Measurements from ENCODE around the gene TMEM132C. TPM values are rescaled to one million over a fixed set of nuclear protein-coding genes. Genes with fewer than 3 reads are reported as not detected.

TMEM132C gene
- total and polyA plus RNA-seq, 2 donors (not counting 1 experiment from before 2014, with no cell fraction given): not detected

- ATAC-seq (ENCODE audit: low read depth): no peak
These were observed 459.9 kb downstream of the TMEM132C start for GRCh38 chr12:128726886-128727285.

GRCh38 chr12:128727461-128727860 is 460.5 kb downstream of the TMEM132C start:
- no peaks in the 10 kb centered on the region for H3K79me2 ChIP-seq (ENCODE audit: control insufficient read depth, insufficient read depth, low read length)
- no peak overlapping the region for H2AFZ ChIP-seq (ENCODE audit: insufficient read depth, low read depth, low read length, poor library complexity, severe bottlenecking)
- DNase-seq: no peak
- 44% methylated on average over 6 of the region's 8 CpGs for WGBS (ENCODE audit: insufficient coverage)
- ATAC-seq (ENCODE audit: low read depth): no peak
- no peak overlapping the region for H3K27ac ChIP-seq (ENCODE audit: low read length in 2 of 2)
- peaks cover 0 to 6% (median 0%) of the 10 kb centered on the region in 4 experiments for H3K27me3 ChIP-seq (replicated peaks in 1 of 4; ENCODE audit: control extremely low read depth in 1 of 4, control insufficient read depth in 3 of 4, insufficient read depth in 4 of 4, low read length in 3 of 4)
- peaks cover 30% of the 10 kb centered on the region for H3K27me3 Mint-ChIP-seq
- H3K9me3 Mint-ChIP-seq (ENCODE audit: insufficient read depth): no peaks in the 10 kb centered on the region
- H3K9me3 ChIP-seq (ENCODE audit: control extremely low read depth in 1 of 3, control insufficient read depth in 2 of 3, insufficient read depth in 1 of 3, low read length in 2 of 3): peaks cover 0 to 9% (median 0%) of the 10 kb centered on the region in 3 donors
- no peaks in the 10 kb centered on the region for H3K36me3 ChIP-seq (replicated peaks in 1 of 2; ENCODE audit: control extremely low read depth in 1 of 2, control insufficient read depth in 1 of 2, extremely low read depth in 1 of 2, insufficient read depth in 2 of 2, low read length in 1 of 2)
- intact Hi-C loops (cut with micrococcal nuclease): no loop called here
- TF ChIP-seq CTCF (IDR thresholded peaks at IDR 0.05) (no peak), EZH2 (IDR thresholded peaks at IDR 0.05; ENCODE audit: borderline replicate concordance, insufficient read depth, low read depth, low read length, poor library complexity, severe bottlenecking) (no peak)
- no peak overlapping the region for H3K9ac ChIP-seq (ENCODE audit: low read length)
- H3K27ac Mint-ChIP-seq: no peak overlapping the region
- H3K4me1 ChIP-seq (ENCODE audit: control insufficient read depth in 2 of 2, insufficient read depth in 2 of 2, low read length in 2 of 2): peaks cover 0 to 4% of the 10 kb centered on the region in 2 donors
- H3K4me3 Mint-ChIP-seq: no peak overlapping the region
- no peak overlapping the region for H3K4me2 ChIP-seq (replicated peaks; ENCODE audit: low read depth, low read length, poor library complexity, severe bottlenecking)
- POLR2A ChIA-PET: no interaction called here
- no peaks in the 10 kb centered on the region for H4K20me1 ChIP-seq (ENCODE audit: control insufficient read depth, insufficient read depth, low read length, poor library complexity, severe bottlenecking)
- H3K4me1 Mint-ChIP-seq: peaks cover 1% of the 10 kb centered on the region
- CTCF ChIA-PET: no interaction called here
- no peak overlapping the region for H3K4me3 ChIP-seq (ENCODE audit: control extremely low read depth in 1 of 5, extremely low read depth in 1 of 5, insufficient read depth in 1 of 5, low read depth in 2 of 5, low read length in 4 of 5)

More at GRCh38 chr12:128726886-128727285, 459.9 kb downstream of the TMEM132C start:
- H2AFZ ChIP-seq (ENCODE audit: insufficient read depth, low read depth, low read length, poor library complexity, severe bottlenecking): no peak overlapping the region
- H3K4me2 ChIP-seq (replicated peaks; ENCODE audit: low read depth, low read length, poor library complexity, severe bottlenecking): no peak overlapping the region
- peaks cover 30% of the 10 kb centered on the region for H3K27me3 Mint-ChIP-seq
- TF ChIP-seq CTCF (IDR thresholded peaks at IDR 0.05) (no peak), EZH2 (IDR thresholded peaks at IDR 0.05; ENCODE audit: borderline replicate concordance, insufficient read depth, low read depth, low read length, poor library complexity, severe bottlenecking) (no peak)
- H3K27ac ChIP-seq (ENCODE audit: low read length in 2 of 2): no peak overlapping the region
- H3K4me1 ChIP-seq (ENCODE audit: control insufficient read depth in 2 of 2, insufficient read depth in 2 of 2, low read length in 2 of 2): peaks cover 0 to 4% of the 10 kb centered on the region in 2 donors
- peaks cover 0 to 6% (median 0%) of the 10 kb centered on the region in 4 experiments for H3K27me3 ChIP-seq (replicated peaks in 1 of 4; ENCODE audit: control extremely low read depth in 1 of 4, control insufficient read depth in 3 of 4, insufficient read depth in 4 of 4, low read length in 3 of 4)
- peaks cover 1% of the 10 kb centered on the region for H3K4me1 Mint-ChIP-seq
- H4K20me1 ChIP-seq (ENCODE audit: control insufficient read depth, insufficient read depth, low read length, poor library complexity, severe bottlenecking): no peaks in the 10 kb centered on the region
- no peaks in the 10 kb centered on the region for H3K79me2 ChIP-seq (ENCODE audit: control insufficient read depth, insufficient read depth, low read length)
- no peaks in the 10 kb centered on the region for H3K36me3 ChIP-seq (replicated peaks in 1 of 2; ENCODE audit: control extremely low read depth in 1 of 2, control insufficient read depth in 1 of 2, extremely low read depth in 1 of 2, insufficient read depth in 2 of 2, low read length in 1 of 2)
- intact Hi-C loops (cut with micrococcal nuclease): no loop called here
- H3K4me3 Mint-ChIP-seq: no peak overlapping the region
- DNase-seq: no peak
- peaks cover 0 to 9% (median 0%) of the 10 kb centered on the region in 3 donors for H3K9me3 ChIP-seq (ENCODE audit: control extremely low read depth in 1 of 3, control insufficient read depth in 2 of 3, insufficient read depth in 1 of 3, low read length in 2 of 3)
- no peaks in the 10 kb centered on the region for H3K9me3 Mint-ChIP-seq (ENCODE audit: insufficient read depth)
- WGBS (ENCODE audit: insufficient coverage): no CpG with 5 or more reads among the region's 1 CpG
- no peak overlapping the region for H3K27ac Mint-ChIP-seq
- H3K9ac ChIP-seq (ENCODE audit: low read length): no peak overlapping the region
- CTCF ChIA-PET: no interaction called here
- POLR2A ChIA-PET: no interaction called here
- H3K4me3 ChIP-seq (ENCODE audit: control extremely low read depth in 1 of 5, extremely low read depth in 1 of 5, insufficient read depth in 1 of 5, low read depth in 2 of 5, low read length in 4 of 5): no peak overlapping the region

All from B cell (primary cell).